Measurements from ENCODE around the gene ANKRD2.

Gene ANKRD2

DNA sequence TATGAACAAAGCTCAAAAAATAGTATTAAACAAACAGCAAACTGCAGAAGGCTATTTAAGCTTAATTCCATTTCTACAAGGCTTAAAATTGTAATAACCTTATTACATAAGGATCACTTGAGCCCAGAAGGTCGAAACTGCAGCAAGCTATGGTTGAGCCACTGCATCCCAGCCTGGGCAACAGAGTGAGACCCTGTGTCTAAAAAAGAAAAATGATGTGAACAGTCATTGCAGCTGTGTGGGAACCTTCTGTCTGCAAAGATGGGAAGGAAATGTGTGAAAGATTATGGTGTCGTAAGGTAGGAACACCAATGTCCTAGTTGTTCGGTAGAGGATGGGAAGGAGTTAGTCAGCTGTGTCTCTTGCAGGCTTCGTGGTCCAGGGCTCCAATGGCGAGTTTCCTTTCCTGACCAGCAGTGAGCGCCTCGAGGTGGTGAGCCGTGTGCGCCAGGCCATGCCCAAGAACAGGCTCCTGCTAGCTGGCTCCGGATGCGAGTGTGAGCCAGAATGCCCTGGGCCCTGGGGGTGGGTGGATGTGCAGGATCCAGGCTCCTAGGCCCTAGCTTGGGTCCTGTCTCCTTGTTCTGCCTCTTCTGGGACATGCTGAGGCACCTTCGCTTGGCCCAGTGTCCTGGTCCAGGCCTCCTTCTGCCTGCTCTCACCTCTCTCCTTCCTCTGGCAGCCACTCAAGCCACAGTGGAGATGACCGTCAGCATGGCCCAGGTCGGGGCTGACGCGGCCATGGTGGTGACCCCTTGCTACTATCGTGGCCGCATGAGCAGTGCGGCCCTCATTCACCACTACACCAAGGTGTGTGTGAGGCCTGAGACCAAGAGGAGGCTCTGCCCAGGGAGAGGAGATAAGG lies 26.1 kb downstream of the ANKRD2 start:
- DNase-seq = no peak

DNA sequence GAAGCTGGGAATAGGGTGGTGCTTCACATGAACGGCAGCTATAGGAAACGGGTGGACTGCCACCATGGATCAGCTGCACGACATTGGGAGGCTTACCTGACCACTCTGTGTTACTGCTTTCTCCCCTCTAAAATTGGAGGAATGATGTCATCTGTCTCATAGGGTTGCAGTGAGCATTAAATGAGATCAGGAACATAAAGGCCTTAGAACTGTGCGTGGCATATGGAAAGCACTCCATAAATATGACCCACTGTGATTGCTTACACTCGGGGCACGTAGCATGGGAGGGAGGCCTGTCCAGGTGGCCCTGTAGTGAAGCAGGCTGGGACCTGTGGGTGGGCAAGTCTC lies 26.7 kb downstream of the ANKRD2 start:
- no peak for DNase-seq

DNA sequence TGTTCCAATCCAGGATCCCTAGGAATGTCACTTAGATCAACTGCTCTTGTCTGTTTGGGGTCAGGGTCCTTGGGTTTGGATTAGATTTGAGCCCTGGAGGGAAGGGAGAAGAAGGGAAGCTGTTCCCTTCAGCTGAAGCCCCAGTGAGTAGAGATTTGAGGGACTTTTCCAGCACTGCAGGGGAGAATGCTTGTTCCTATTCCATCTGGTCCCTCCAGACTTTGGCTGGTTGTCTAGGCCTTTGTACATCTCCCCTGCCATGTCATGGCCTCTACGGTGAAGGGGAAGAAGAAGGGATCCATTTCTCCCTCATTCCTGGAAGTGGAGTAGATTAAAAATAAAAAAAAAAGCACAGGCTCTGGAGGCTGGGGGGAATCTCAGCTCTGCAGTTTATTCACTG lies 28.0 kb downstream of the ANKRD2 start:
- DNase-seq = no peak

DNA sequence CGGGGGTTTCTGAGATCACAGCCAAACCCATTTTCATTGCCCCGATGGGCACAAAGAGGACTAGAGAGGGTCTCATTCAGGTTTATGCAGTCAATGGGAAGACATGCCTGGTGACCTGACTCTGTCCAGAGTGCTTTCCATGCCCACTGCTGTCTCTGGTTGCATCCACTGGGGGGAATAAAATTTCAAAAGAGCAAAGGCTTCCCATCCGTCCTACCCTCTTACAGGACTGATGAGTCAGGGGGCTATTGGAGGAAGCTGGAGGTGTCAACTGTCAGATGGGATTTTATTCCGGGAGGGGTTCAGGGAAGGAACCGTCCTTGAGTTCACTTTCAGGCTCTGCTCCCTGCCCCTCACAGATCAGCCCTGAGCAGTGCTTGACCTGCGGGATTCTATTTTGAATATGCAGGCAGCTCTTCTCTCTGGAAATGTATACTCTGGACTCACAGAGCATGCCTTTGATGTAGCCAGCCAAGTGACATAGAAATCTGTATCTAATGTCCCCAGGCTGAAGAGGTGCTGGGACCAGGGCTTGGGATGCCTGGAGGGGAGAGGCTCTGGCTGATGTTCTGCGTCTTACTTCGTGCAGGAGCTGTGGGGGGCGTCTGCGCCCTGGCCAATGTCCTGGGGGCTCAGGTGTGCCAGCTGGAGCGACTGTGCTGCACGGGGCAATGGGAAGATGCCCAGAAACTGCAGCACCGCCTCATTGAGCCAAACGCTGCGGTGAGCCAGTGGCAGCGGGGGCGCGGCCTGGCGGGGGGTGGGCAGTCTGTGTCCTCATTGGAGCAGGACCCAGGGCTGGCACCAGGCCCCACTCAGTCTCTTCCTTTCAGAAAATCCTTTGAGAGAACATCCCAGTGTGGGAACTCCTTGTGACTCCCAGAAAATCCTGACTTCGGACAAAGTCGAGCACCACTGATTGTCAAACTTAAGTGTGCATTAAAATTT lies 29.0 kb downstream of the ANKRD2 start:
- no peak for DNase-seq

DNA sequence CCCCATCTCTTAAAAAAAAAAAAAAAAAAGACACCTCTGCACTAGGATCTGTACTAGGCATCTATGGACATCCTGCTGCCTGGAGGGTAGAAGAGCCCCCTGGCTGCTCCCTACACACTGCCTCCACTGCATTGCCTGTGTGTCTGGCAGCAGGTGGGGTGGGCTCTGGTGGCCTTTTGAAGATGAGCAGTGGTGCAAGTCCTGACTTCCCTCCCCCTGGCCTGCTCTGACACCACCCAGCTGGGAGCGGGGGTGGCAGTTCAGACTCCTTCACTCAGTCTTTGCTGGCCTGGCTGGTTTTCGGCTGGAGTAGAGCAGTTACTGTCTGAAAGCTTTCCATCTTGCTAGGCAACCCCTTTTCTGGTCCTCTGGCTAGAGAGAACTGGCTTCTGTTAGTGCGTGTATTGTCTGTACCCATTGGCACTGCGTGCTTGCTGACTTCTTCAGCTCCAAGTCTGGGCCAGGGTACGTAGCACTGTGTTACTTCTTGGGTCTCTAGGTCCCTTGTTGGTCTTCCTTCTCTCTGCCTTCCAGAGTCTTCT lies 34.6 kb downstream of the ANKRD2 start:
- DNase-seq = no peak

DNA sequence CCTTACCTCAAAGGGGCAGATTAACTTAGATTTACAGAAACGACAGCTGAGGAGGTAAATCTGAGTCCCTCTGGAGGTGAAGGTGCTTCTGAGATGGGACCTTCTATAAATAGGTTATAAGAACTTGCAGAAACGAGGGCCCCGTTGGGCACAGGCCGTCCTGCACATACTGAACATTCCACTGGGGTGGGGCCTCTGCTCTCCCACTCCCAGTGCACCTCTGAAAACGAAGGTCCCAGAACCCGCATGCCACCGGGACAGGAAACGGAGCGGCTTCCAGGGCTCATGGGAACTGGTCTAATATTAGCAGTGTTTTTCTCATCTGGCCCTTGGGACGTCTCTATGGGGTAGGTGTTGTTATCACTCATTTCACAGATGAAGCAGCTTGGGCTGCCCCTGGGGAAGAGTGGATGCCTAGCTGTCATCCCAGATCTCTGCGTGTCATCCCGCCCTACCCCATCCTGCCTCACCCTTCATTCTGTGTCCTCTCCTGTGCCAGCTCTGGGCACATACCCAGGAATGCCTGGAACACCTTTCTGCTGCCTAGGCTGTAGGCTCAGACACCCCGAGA lies 36.5 kb downstream of the ANKRD2 start:
- no peak for DNase-seq

DNA sequence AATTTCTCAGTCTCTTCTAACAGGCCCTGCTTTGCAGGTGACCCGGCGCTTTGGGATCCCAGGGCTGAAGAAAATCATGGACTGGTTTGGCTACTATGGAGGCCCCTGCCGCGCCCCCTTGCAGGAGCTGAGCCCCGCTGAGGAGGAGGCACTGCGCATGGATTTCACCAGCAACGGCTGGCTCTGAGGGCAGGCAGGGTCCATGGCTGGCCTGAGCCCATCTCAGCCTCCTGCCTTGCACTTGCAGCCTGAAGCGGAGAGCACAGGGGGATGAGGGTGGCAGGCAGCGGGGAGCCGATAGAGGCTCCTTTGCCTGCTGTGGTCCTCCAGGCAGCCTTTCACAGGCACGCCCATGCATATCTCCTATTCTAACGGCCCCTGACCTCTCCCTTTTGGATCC lies 38.9 kb downstream of the ANKRD2 start:
- DNase-seq = no peak

DNA sequence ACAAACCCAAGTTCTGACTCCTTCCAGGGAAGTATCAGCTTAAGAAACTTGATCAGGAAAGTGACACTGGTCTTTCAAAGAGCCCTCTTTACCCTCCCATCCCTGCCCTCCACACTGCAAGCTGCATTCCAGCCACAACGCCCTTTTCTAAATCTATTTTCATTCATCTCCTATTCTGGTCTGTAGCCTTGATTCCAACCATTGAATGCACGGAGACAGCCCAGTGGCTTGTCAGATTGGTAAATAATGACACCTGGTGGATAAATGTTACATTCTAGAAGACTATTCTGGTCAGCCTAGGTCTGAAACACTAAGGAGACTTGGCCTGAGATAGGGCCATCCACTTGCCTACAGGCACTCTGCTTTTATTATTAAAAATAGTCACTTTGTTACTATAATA lies 39.8 kb downstream of the ANKRD2 start:
- DNase-seq = no peak

DNA sequence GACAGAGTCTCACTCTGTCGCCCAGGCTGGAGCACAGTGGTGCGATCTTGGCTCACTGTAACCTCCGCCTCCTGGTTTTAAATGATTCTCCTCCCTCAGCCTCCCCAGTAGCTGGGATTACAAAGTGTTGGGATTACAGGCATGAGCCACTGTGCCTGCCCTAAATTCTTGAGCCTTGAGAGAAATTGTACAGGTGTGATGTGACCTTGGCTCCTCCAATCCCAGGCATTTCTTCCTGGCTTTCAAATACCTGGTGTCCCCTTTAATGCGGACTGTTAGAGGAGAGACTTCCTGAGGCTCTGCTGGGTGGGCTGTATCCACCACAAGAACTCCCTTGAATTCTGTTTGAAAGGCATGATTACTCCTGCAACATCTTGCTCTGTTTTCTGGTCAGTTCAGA lies 45.7 kb downstream of the ANKRD2 start:
- no peak for DNase-seq

DNA sequence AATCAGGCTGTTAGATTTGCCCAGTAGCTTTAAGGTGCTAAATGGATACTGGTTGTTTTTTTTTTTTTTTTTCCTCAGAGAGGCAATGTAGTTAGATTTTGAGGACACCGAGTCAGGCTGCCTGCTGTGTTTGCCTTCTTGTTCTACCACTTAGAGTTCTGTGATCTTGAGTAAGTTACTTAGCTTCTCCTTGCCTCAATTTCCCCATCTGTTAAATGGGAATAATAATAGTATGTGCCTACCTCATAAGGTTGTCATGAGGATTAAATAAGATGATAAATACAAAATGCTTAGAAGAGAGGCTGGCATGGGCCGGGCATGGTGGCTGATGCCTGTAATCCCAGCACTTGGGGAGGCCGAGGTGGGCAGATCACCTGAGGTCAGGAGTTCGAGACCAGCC lies 46.2 kb downstream of the ANKRD2 start:
- DNase-seq = no peak

DNA sequence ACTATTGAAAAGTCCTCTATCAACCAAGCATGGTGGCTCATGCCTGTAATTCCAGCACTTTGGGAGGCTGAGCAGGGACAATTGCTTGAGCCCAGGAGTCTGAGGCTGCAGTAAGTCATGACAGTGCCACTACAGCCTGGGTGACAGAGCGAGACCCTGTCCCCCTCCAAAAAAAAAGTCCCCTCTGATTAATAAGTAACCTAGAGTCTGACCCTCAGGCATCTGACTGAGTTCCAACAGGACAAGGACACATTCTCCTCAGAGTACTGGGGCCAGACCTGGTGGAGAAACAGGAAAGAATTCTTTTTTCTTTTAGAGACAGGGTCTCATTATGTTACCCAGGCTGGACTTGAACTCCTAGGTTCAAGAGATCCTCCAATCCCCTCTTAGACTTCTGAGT lies 50.7 kb downstream of the ANKRD2 start:
- DNase-seq = no peak

DNA sequence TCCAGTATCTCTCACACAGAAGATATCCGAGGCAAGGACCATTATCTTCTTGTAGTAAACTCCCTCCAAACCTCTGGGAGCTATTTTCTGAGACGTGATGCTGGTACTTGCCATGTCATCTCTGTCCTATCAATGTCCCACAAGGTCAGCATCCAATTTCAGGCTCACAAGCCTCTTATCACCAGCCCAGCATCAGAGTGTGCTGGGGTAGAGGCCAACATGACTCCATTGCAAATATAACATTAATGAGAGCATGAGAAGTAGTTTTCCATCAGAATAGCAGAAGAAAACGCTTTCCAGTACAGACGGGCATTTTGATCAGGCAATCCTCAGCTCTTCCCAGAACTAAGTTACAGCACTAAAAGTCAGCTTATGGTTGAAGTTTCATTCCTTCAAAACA lies 55.2 kb downstream of the ANKRD2 start:
- DNase-seq = no peak

DNA sequence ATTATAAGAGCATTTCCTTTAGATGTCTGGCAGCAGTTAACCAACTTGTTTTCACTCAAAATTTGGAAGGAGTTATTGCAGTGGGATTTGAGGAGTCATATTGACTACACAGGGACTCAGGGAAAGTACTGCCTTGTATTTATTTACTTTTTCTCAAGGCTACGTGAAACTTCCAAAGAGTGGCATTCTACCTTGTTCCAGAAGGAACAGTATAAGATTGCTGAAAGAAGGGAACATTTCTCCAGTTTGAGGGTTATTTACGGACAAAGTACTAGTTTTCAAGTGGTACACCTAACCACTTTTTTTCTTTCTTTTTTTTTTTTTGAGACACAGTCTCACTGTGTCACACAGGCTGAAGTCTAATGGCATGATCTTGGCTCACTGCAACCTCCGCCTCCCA lies 55.6 kb downstream of the ANKRD2 start:
- no peak for DNase-seq

DNA sequence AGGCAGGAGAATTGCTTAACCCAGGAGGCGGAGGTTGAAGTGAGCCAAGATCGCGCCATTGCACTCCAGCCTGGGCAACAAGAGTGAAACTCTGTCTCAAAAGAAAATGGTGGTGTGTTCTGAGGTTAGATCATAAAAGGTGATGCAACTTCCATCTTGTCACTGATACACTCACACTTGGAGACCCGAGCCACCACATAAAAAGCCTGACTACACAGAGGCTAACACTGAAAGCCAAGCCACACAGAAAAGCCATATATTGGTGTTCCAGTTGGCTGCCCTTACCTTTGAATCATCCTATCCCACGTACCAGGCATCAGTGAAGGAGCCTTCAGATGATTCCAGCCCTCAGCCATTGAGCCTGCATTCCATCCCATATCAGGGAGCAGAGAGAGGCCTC lies 56.7 kb downstream of the ANKRD2 start:
- DNase-seq = no peak

DNA sequence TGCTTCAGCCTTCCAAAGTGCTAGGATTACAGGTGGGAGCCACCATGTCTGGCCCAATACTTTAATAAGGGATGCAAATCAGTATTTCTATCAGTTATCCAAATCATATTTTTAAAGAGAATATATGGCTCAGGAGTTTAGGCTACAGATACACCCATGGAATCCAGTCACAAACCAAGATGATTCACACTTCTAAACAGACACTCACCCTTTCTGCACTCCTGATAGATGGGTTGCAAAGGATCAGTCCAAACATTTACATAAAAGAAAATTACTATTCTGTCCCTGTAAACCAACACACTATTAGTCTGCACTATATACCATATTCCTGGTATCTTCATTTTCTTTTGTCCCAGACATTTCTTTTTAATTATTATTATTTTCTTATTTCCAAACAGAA lies 58.5 kb downstream of the ANKRD2 start:
- no peak for DNase-seq

DNA sequence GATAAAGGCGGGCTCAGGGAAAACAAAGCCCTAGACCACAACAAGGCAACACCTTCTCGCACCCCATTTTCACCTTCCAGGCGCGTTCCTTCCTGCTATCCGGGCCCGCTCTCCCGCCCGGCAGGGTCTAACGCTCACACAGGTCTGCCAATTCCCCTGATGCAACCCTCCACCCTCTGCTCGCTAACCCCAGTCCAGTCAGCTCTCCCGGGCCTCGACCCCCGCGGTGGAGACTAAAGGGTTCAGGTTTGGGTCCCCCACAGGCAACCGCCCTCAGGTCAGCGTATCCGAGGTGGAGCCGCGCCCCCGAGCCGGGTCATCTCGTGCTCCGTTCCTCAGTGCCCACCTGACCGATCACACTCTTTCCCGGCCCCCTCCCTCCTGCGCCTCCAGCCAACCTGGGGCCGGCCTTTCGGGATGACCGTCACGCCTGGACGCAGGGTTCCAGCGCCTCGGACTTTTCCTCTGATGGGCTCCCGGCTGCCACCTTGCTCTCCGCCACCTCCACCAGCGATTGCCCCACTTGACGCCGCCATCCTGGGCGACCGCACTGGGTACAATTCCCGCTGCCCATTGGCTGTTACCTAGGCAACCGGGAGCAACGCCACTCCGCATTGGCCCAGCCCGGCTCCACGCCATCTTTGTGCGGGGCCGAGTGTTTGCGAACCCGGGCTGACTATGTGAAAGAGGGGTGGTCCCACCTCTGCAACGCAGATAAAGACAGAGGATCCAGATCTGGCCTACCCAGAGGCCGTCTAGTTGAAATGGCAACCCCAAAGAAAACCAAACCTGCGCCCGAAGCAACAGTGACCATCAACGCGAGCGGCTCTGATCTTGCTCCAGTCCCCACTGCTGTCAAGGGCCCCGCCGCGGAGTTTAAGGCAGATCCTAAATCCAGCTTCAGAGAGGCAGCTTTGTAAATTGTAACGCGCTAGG lies 60.6 kb downstream of the ANKRD2 start, which contains the start of gene MORN4:
Gene MORN4 (minus strand): TSS at position 552 of the 936 bp plus-strand sequence. CDS start 13,847 bp downstream, outside the sequence.
- peak; percentile 88 for DNase-seq
